CD4-positive, alpha-beta T cell treated with Interleukin-15 for 4 hours (primary cell): Measurements from ENCODE around the gene ADCY7.
A peak's percentile ranks its signal among the peaks of the same experiment; 100 is the strongest.
"Not testable (repeated sequence)": the region's sequence is repeated elsewhere in the genome, so short reads cannot be mapped to it uniquely, and the experiment has no call there.

Experiments
- DNase-seq: peaks from one replicate; pipeline ENCODE4 v3.0.0-alpha.2; 2020; ENCODE audit warnings: low spot score

ADCY7 gene

GRCh38 chr16:50338371-50339231, 72.2 kb downstream of the ADCY7 start:
- no peak for DNase-seq

- DNase-seq: no peak
These were observed 74.2 kb downstream of the ADCY7 start for GRCh38 chr16:50340578-50340977.

- not testable (repeated sequence) for DNase-seq
These were observed 77.2 kb downstream of the ADCY7 start for GRCh38 chr16:50343566-50343965.

GRCh38 chr16:50345210-50345609, 78.9 kb downstream of the ADCY7 start:
- DNase-seq: not testable (repeated sequence)

GRCh38 chr16:50351116-50351515, 84.8 kb downstream of the ADCY7 start:
- DNase-seq: no peak

GRCh38 chr16:50351952-50352351, 85.6 kb downstream of the ADCY7 start:
- no peak for DNase-seq

- no peak for DNase-seq
These were observed 87.7 kb downstream of the ADCY7 start for GRCh38 chr16:50354082-50354481.

- peak; percentile 37 for DNase-seq
These were observed 88.5 kb downstream of the ADCY7 start for GRCh38 chr16:50354629-50355456.

- no peak for DNase-seq
These were observed 93.3 kb downstream of the ADCY7 start for GRCh38 chr16:50359626-50360025.

GRCh38 chr16:50360033-50360778, 93.9 kb downstream of the ADCY7 start:
- DNase-seq: no peak

- DNase-seq: no peak
These were observed 94.4 kb downstream of the ADCY7 start for GRCh38 chr16:50360779-50361178.

- DNase-seq: no peak
These were observed 97.3 kb downstream of the ADCY7 start for GRCh38 chr16:50363656-50364055.

GRCh38 chr16:50365791-50366575, 99.6 kb downstream of the ADCY7 start:
- DNase-seq: no peak
